Measurements from ENCODE around the gene PARD3B. TPM values are rescaled to one million over a fixed set of nuclear protein-coding genes. Genes with fewer than 3 reads are reported as not detected.

PARD3B gene
- total and polyA plus RNA-seq, 10 of the 15 experiments (the other 5 are each of a cell fraction or from before 2014, with no cell fraction given), result 0.01 to 0.54 (median 0.07) TPM; not detected in 7

GRCh38 chr2:204948822-204949221, 403.5 kb downstream of the PARD3B start:
- ChIA-PET RAD21 (ENCODE audit: unreplicated experiment) (no interaction called here), CTCF (no interaction called here), SMC1A (ENCODE audit: uncharacterized antibody, unreplicated experiment) (no interaction called here), POLR2A (no interaction called here)
- Histone ChIP-seq H3K27ac (ENCODE audit: control insufficient read depth, insufficient read depth) (no peak overlapping the region), H2AFZ (ENCODE audit: control insufficient read depth, low read depth, low read length) (no peak overlapping the region), H3K9me3 (replicated peaks; ENCODE audit: control insufficient read depth, insufficient read depth, low read length) (no peaks in the 10 kb centered on the region; the same call in 2 of the 3 replicates), H3K27me3 (replicated peaks in 1 of 2; ENCODE audit: control insufficient read depth in 2 of 2, insufficient read depth in 2 of 2, low read length in 1 of 2) (no peaks in the 10 kb centered on the region), H3K4me1 (ENCODE audit: control insufficient read depth, insufficient read depth, low read length) (no peaks in the 10 kb centered on the region), H3K4me3 (no peak overlapping the region), H3K9ac (ENCODE audit: control insufficient read depth, insufficient read depth, low read length) (no peak overlapping the region), H4K20me1 (ENCODE audit: control insufficient read depth, insufficient read depth) (no peaks in the 10 kb centered on the region), H3K4me2 (ENCODE audit: control insufficient read depth, insufficient read depth) (no peak overlapping the region), H3K79me2 (ENCODE audit: control insufficient read depth, insufficient read depth, low read length) (no peaks in the 10 kb centered on the region), H3K36me3 (ENCODE audit: control insufficient read depth in 2 of 2, insufficient read depth in 2 of 2, low read length in 1 of 2) (no peaks in the 10 kb centered on the region)
- in situ Hi-C loops (cut with MboI) (no loop called here), intact Hi-C loops (cut with micrococcal nuclease; ENCODE audit: unreplicated experiment) (no loop called here)
- BruUV-seq (replicated peaks), result no TSS peak
- TF ChIP-seq NFIC (IDR thresholded peaks at IDR 0.05; ENCODE audit: low read depth, low read length) (no peak), ZNF207 (IDR thresholded peaks at IDR 0.05; ENCODE audit: borderline replicate concordance) (no peak), HDAC6 (IDR thresholded peaks at IDR 0.05; ENCODE audit: unreplicated experiment) (no peak), ZNF217 (IDR thresholded peaks at IDR 0.05) (no peak), USF2 (IDR thresholded peaks at IDR 0.05; ENCODE audit: borderline replicate concordance, low read depth, low read length) (no peak), TCF3 (IDR thresholded peaks at IDR 0.05; ENCODE audit: borderline replicate concordance, insufficient read depth, low read depth, low read length) (no peak)
- no peak for ATAC-seq
- no peak for FAIRE-seq
- DNase-seq (ENCODE audit: low read depth, low spot score), result no peak
- WGBS (ENCODE audit: insufficient coverage, insufficient replicate concordance, low lambda C conversion rate, missing lambda C conversion rate), result 36% methylated on average over 1 of the region's 1 CpG

GRCh38 chr2:204950695-204951346, 405.5 kb downstream of the PARD3B start:
- FAIRE-seq, result no peak
- in situ Hi-C loops (cut with MboI), result no loop called here
- CTCF ChIA-PET, result interaction anchor here (0.6 to 1.5 kb wide), 2 partner anchors 12 to 1704 kb away, joined by 3 read pairs; no protein-coding TSS in a partner anchor

More at GRCh38 chr2:204950695-204951346, 405.5 kb downstream of the PARD3B start:
- POLR2A ChIA-PET, result no interaction called here
- Histone ChIP-seq H3K9ac (ENCODE audit: control insufficient read depth, insufficient read depth, low read length) (no peak overlapping the region), H3K4me1 (ENCODE audit: control insufficient read depth, insufficient read depth, low read length) (no peaks in the 10 kb centered on the region), H3K4me2 (ENCODE audit: control insufficient read depth, insufficient read depth) (no peak overlapping the region), H3K27me3 (replicated peaks in 1 of 2; ENCODE audit: control insufficient read depth in 2 of 2, insufficient read depth in 2 of 2, low read length in 1 of 2) (no peaks in the 10 kb centered on the region), H3K9me3 (replicated peaks; ENCODE audit: control insufficient read depth, insufficient read depth, low read length) (no peaks in the 10 kb centered on the region), H2AFZ (ENCODE audit: control insufficient read depth, low read depth, low read length) (no peak overlapping the region), H3K79me2 (ENCODE audit: control insufficient read depth, insufficient read depth, low read length) (no peaks in the 10 kb centered on the region), H3K36me3 (ENCODE audit: control insufficient read depth in 2 of 2, insufficient read depth in 2 of 2, low read length in 1 of 2) (no peaks in the 10 kb centered on the region), H3K27ac (ENCODE audit: control insufficient read depth, insufficient read depth) (no peak overlapping the region), H3K4me3 (no peak overlapping the region), H4K20me1 (ENCODE audit: control insufficient read depth, insufficient read depth) (no peaks in the 10 kb centered on the region)
- DNase-seq (ENCODE audit: low read depth, low spot score), result no peak
- ATAC-seq, result no peak
- intact Hi-C loops (cut with micrococcal nuclease; ENCODE audit: unreplicated experiment), result no loop called here
- WGBS (ENCODE audit: insufficient coverage, insufficient replicate concordance, low lambda C conversion rate, missing lambda C conversion rate), result 3% methylated on average over 2 of the region's 2 CpGs
- RAD21 ChIA-PET (ENCODE audit: unreplicated experiment), result no interaction called here
- no TSS peak for BruUV-seq (replicated peaks)
- no peak for TF ChIP-seq HDAC2 (IDR thresholded peaks at IDR 0.05)
- no peak for TF ChIP-seq CHD4 (IDR thresholded peaks at IDR 0.05)
- TF ChIP-seq BACH1 (IDR thresholded peaks at IDR 0.05; ENCODE audit: borderline replicate concordance), result no peak
- TF ChIP-seq POLR2AphosphoS2 (IDR thresholded peaks at IDR 0.05; ENCODE audit: low read depth, low read length), result no peak
- no peak for TF ChIP-seq WRNIP1 (IDR thresholded peaks at IDR 0.05; ENCODE audit: borderline replicate concordance, low read depth, low read length)
- no peak for TF ChIP-seq RELA (IDR thresholded peaks at IDR 0.05; ENCODE audit: borderline replicate concordance, partially characterized antibody)
- no peak for TF ChIP-seq BMI1 (IDR thresholded peaks at IDR 0.05; ENCODE audit: borderline replicate concordance)
- TF ChIP-seq CBX5 (IDR thresholded peaks at IDR 0.05; ENCODE audit: low read depth), result no peak
- TF ChIP-seq SP1 (IDR thresholded peaks at IDR 0.05; ENCODE audit: low read depth, low read length), result no peak
- TF ChIP-seq NFXL1 (IDR thresholded peaks at IDR 0.05; ENCODE audit: borderline replicate concordance), result no peak
- SMC1A ChIA-PET (ENCODE audit: uncharacterized antibody, unreplicated experiment), result no interaction called here
